AG09319 (cell line): Measurements from ENCODE around the gene CCDC180.
A peak's percentile ranks its signal among the peaks of the same experiment; 100 is the strongest.
"Not testable (repeated sequence)": the region's sequence is repeated elsewhere in the genome, so short reads cannot be mapped to it uniquely, and the experiment has no call there.

Experiments
- DNase-seq: peaks from one replicate; pipeline ENCODE4 v3.0.0-alpha.2; 2010; ENCODE audit warnings: low read depth; ENCODE audit errors: extremely low read depth
- CTCF ChIP-seq: IDR thresholded peaks from 2 replicates; pipeline ENCODE4 v1.5.1; 2011; ENCODE audit warnings: low read depth, mild to moderate bottlenecking, inconsistent platforms, low read length, moderate library complexity

The CCDC180 gene

GRCh38 chr9:97307500-97308163 is at the start of gene CCDC180:
Gene CCDC180, plus strand, starts transcription at chr9:97307659. Its CDS starts 405 bp downstream, at chr9:97308064.
- no peak; the same call in 1 of the 2 replicates for TF ChIP-seq CTCF
- peak; percentile 2 for DNase-seq

- not testable (repeated sequence) for DNase-seq
Measured at GRCh38 chr9:97259834-97260514, 47.5 kb upstream of the CCDC180 start.

GRCh38 chr9:97271292-97271691 is 36.2 kb upstream of the CCDC180 start:
- no peak for TF ChIP-seq CTCF
- no peak for DNase-seq

- TF ChIP-seq CTCF: no peak
- no peak for DNase-seq
Measured at GRCh38 chr9:97272072-97272471, 35.4 kb upstream of the CCDC180 start.

GRCh38 chr9:97276310-97276852 is 31.1 kb upstream of the CCDC180 start:
- TF ChIP-seq CTCF: no peak
- no peak for DNase-seq

- no peak for TF ChIP-seq CTCF
- no peak for DNase-seq
Measured at GRCh38 chr9:97277953-97278352, 29.5 kb upstream of the CCDC180 start.

GRCh38 chr9:97280755-97281330 is 26.6 kb upstream of the CCDC180 start:
- DNase-seq: no peak
- no peak for TF ChIP-seq CTCF
